IMR-90 (cell line): ENCODE data around the gene EIF4G2. TPM values are rescaled to one million over a fixed set of nuclear protein-coding genes. Genes with fewer than 3 reads are reported as not detected.
A peak's percentile ranks its signal among the peaks of the same experiment; 100 is the strongest.

Source experiments
- ATAC-seq: fragments of 200-7000 bp; cut with Tn5 transposase; 2 replicates; pipeline ENCODE4 v1.9.1; 2020; ENCODE audit warnings: low read depth, mild to moderate bottlenecking, moderate library complexity
- BruUV-seq: library from RNA; stranded (reverse); fragments of 400-500 nt; replicated peaks from 2 replicates; lab custom pipeline; 2021; lab: Mats Ljungman, UMichigan
- CTCF ChIA-PET: fragments of 300-600 bp; formaldehyde crosslinking; extraction: SDS; loops from one replicate; lab custom pipeline; 2021; ENCODE audit warnings: antibody characterized with exemption; lab: Yijun Ruan, JAX
- POLR2A ChIA-PET: fragments of 300-600 bp; sonication (Branson Sonifier 250); formaldehyde crosslinking; loops from one replicate; lab custom pipeline; 2022; ENCODE audit warnings: antibody characterized with exemption; ENCODE audit not compliant: unreplicated experiment; lab: Charles Lee
- DNase-seq: peaks from one replicate; pipeline ENCODE4 v3.0.0; 2013
- H2AFZ ChIP-seq: replicated peaks from 2 replicates; pipeline ENCODE3; 2013; ENCODE audit warnings: low read length, mild to moderate bottlenecking; ENCODE audit not compliant: poor library complexity
- H2AK5ac ChIP-seq: 2 replicates; pipeline ENCODE4 v1.6.1; 2013; ENCODE audit warnings: low read depth, low read length, inconsistent platforms
- H2AK9ac ChIP-seq: replicated peaks from 2 replicates; pipeline ENCODE3; 2013; ENCODE audit warnings: mild to moderate bottlenecking, low read depth, low read length, moderate library complexity; ENCODE audit not compliant: poor library complexity
- H2BK120ac ChIP-seq: 2 replicates; pipeline ENCODE4 v1.6.1; 2013; ENCODE audit warnings: low read depth, low read length, inconsistent platforms
- H2BK15ac ChIP-seq: 3 replicates; pipeline ENCODE4 v1.6.1; 2013; ENCODE audit warnings: low read depth, low read length, inconsistent platforms
- H2BK20ac ChIP-seq: 2 replicates; pipeline ENCODE4 v1.6.1; 2013; ENCODE audit warnings: low read depth, mild to moderate bottlenecking, inconsistent platforms, low read length, moderate library complexity
- H2BK5ac ChIP-seq: 2 replicates; pipeline ENCODE4 v1.6.1; 2013; ENCODE audit warnings: mild to moderate bottlenecking, low read depth, low read length, inconsistent platforms; ENCODE audit not compliant: poor library complexity, severe bottlenecking
- H3K14ac ChIP-seq: replicated peaks from 2 replicates; pipeline ENCODE4 v1.6.1; 2013; ENCODE audit warnings: low read depth, low read length, inconsistent platforms
- H3K18ac ChIP-seq: 2 replicates; pipeline ENCODE4 v1.6.1; 2013; ENCODE audit warnings: low read depth, low read length, control low read depth
- H3K23ac ChIP-seq: 2 replicates; pipeline ENCODE4 v1.6.1; 2013; ENCODE audit warnings: low read depth, low read length, inconsistent platforms
- H3K27ac ChIP-seq: 2 replicates; pipeline ENCODE4 v1.5.1; 2013; ENCODE audit warnings: mild to moderate bottlenecking, control low read depth, low read length; ENCODE audit not compliant: insufficient read depth
- H3K27me3 ChIP-seq: 2 replicates; pipeline ENCODE4 v1.6.1; 2013; ENCODE audit warnings: low read length; ENCODE audit not compliant: control insufficient read depth, insufficient read depth
- H3K36me3 ChIP-seq: 2 replicates; pipeline ENCODE4 v1.6.1; 2013; ENCODE audit warnings: low read length, mixed read lengths; ENCODE audit not compliant: control insufficient read depth, insufficient read depth
- H3K4ac ChIP-seq: 2 replicates; pipeline ENCODE4 v1.6.1; 2013; ENCODE audit warnings: low read depth, low read length, inconsistent platforms
- H3K4me1 ChIP-seq: 2 replicates; pipeline ENCODE4 v1.6.1; 2013; ENCODE audit warnings: low read length, mixed read lengths; ENCODE audit not compliant: control insufficient read depth, insufficient read depth
- H3K4me2 ChIP-seq: 2 replicates; pipeline ENCODE4 v1.6.1; 2013; ENCODE audit warnings: low read depth, mild to moderate bottlenecking, control low read depth, low read length, moderate library complexity
- H3K4me3 ChIP-seq: 2 replicates; pipeline ENCODE4 v1.5.1; 2013; ENCODE audit warnings: low read depth, mild to moderate bottlenecking, control low read depth, low read length, moderate library complexity; ENCODE audit not compliant: insufficient read depth
- H3K56ac ChIP-seq: 2 replicates; pipeline ENCODE4 v1.6.1; 2013; ENCODE audit warnings: low read length, inconsistent platforms; ENCODE audit not compliant: insufficient read depth; ENCODE audit errors: extremely low read depth
- H3K79me1 ChIP-seq, 2 experiments: 2 replicates each; pipeline ENCODE4 v1.6.1; 2013; ENCODE audit warnings: low read length in 2 of 2, inconsistent platforms in 1 of 2, low read depth in 1 of 2
- H3K9ac ChIP-seq: 2 replicates; pipeline ENCODE4 v1.6.1; 2013; ENCODE audit warnings: low read depth, low read length, control low read depth
- H3K9me1 ChIP-seq: 2 replicates; pipeline ENCODE4 v1.6.1; 2013; ENCODE audit warnings: low read length, inconsistent platforms; ENCODE audit not compliant: insufficient read depth
- H3K9me3 ChIP-seq: 2 replicates; pipeline ENCODE4 v1.6.1; 2013; ENCODE audit warnings: low read length; ENCODE audit not compliant: control insufficient read depth, insufficient read depth
- H4K20me1 ChIP-seq: 2 replicates; pipeline ENCODE4 v1.6.1; 2013; ENCODE audit warnings: low read length, inconsistent platforms; ENCODE audit not compliant: insufficient read depth
- H4K5ac ChIP-seq: 2 replicates; pipeline ENCODE4 v1.6.1; 2013; ENCODE audit warnings: mild to moderate bottlenecking, low read depth, low read length, control low read depth
- H4K8ac ChIP-seq, 2 experiments: 2 replicates each; pipeline ENCODE4 v1.6.1; 2013; ENCODE audit warnings: low read depth in 2 of 2, low read length in 2 of 2, control low read depth in 1 of 2, inconsistent platforms in 1 of 2
- H4K91ac ChIP-seq: 2 replicates; pipeline ENCODE4 v1.6.1; 2013; ENCODE audit warnings: low read depth, low read length, inconsistent platforms; ENCODE audit not compliant: insufficient read depth
- BHLHE40 ChIP-seq: fragments of 150-350 bp; IDR thresholded peaks from 2 replicates; pipeline ENCODE4 v1.6.1; 2016; ENCODE audit warnings: mild to moderate bottlenecking, low read depth, low read length
- CHD1 ChIP-seq: IDR thresholded peaks from 2 replicates; pipeline ENCODE4 v1.6.1; 2012; ENCODE audit warnings: low read depth, low read length, improper control_type of control experiment
- MAZ ChIP-seq: IDR thresholded peaks from 2 replicates; pipeline ENCODE4 v1.6.1; 2012; ENCODE audit warnings: low read depth, mild to moderate bottlenecking, low read length, improper control_type of control experiment, moderate library complexity, borderline replicate concordance
- POLR2A ChIP-seq: IDR thresholded peaks from 2 replicates; pipeline ENCODE4 v1.6.1; 2012; ENCODE audit warnings: mild to moderate bottlenecking, low read depth, low read length
- RAD21 ChIP-seq: IDR thresholded peaks from 2 replicates; pipeline ENCODE4 v1.6.1; 2012; ENCODE audit warnings: low read length, improper control_type of control experiment
- RFX5 ChIP-seq: IDR thresholded peaks from 2 replicates; pipeline ENCODE4 v1.8.0; 2012; ENCODE audit warnings: low read depth, mild to moderate bottlenecking, low read length, moderate library complexity
- SMC3 ChIP-seq: fragments of 150-350 bp; IDR thresholded peaks from 2 replicates; pipeline ENCODE4 v1.6.1; 2016; ENCODE audit warnings: low read depth, mild to moderate bottlenecking, antibody characterized with exemption, low read length, moderate library complexity
- WGBS, 2 experiments: methylation state at CpG; one replicate each; pipeline versions ENCODE4 v1.1.5 to v1.1.7; 2013; ENCODE audit warnings: missing lambda C conversion rate in 2 of 2; ENCODE audit not compliant: insufficient read length in 1 of 2; ENCODE audit errors: extremely low coverage in 2 of 2; 5-methylcytosine and 5-hydroxymethylcytosine counted together
- dilution Hi-C: fragments of 300-500 bp; cut with HindIII; formaldehyde crosslinking; loops from one replicate; pipeline ENCODE4 v1.14.3; 2018; ENCODE audit warnings: low sequenced_read_pairs; ENCODE audit not compliant: unreplicated experiment
- in situ Hi-C: fragments of 300-500 bp; cut with MboI; formaldehyde crosslinking; loops from 3 replicates; pipeline ENCODE4 v1.14.3; 2019; ENCODE audit warnings: low sequenced_read_pairs, inconsistent platforms, mixed read lengths
- intact Hi-C: fragments of 100-400 bp; cut with micrococcal nuclease; formaldehyde crosslinking; loops from 2 replicates; pipeline ENCODE4 v1.10.0; 2022
- polyA plus RNA-seq, 3 experiments: library from polyadenylated mRNA; depleted of rRNA; stranded (reverse); fragments of >200 nt; gene quantifications; 2 replicates each; pipeline ENCODE4 v1.2.3, GENCODE V29; 2012; ENCODE audit warnings: low replicate concordance in 1 of 3
- total RNA-seq: library from RNA; depleted of rRNA; stranded (reverse); fragments of >200 nt; gene quantifications from 2 replicates; pipeline ENCODE4 v1.2.3, GENCODE V29; 2012
- TF ChIP-seq, protein P1 (sequence below): conservative IDR thresholded peaks from 2 replicates; pipeline ENCODE4 v1.5.1; 2012; ENCODE audit warnings: mild to moderate bottlenecking, low read depth, low read length, improper control_type of control experiment

The EIF4G2 gene
- total and polyA plus RNA-seq, 2 of the 4 experiments (the other 2 are of a cell fraction), result 492 to 1,216 TPM

DNA sequence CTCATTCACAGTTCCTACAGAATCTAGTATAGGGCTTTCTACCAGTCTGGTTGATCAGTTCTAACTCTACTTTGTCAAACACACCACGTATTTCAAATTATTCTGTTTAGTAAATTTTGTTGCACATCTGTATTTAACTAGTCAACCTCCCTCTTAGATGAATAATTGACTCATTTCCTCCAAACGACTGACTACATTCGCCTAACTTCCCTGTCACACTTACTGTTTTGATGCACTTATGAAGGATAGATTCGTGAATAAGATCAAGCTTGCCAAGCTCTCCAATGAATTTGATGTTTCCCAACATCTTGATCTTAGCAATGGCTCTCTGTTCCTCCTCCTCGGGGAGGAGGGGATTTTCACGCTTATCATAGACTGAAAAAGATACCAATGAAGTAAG is 5.0 kb downstream of the EIF4G2 start:
- Histone ChIP-seq H3K23ac (peak overlapping the region; percentile 29; the same call in 1 of the 2 replicates), H3K36me3 (peaks cover 72% of the 10 kb centered on the region), H4K91ac (no peak overlapping the region), H3K14ac (no peak overlapping the region), H3K9me1 (no peaks in the 10 kb centered on the region), H3K4me2 (no peak overlapping the region), H3K27ac (no peak overlapping the region), H2BK120ac (no peak overlapping the region), H3K56ac (no peak overlapping the region), H4K5ac (no peak overlapping the region), H3K4me3 (no peak overlapping the region), H3K4ac (no peak overlapping the region), H2AK9ac (no peak overlapping the region), H2AK5ac (no peak overlapping the region), H3K79me1 (peaks cover 44 to 72% of the 10 kb centered on the region in 2 experiments), H3K4me1 (peaks cover 4% of the 10 kb centered on the region), H4K20me1 (peaks cover 85% of the 10 kb centered on the region), H3K9me3 (no peaks in the 10 kb centered on the region), H2AFZ (no peak overlapping the region), H2BK20ac (no peak overlapping the region), H2BK5ac (no peak overlapping the region), H3K18ac (no peak overlapping the region), H3K9ac (no peak overlapping the region), H3K27me3 (no peaks in the 10 kb centered on the region), H4K8ac (no peak overlapping the region), H2BK15ac (no peak overlapping the region)
- ATAC-seq (no peak), DNase-seq (no peak)
- intact Hi-C loops (no loop called here), in situ Hi-C loops (no loop called here), dilution Hi-C loops (no loop called here)
- WGBS, 2 experiments, result no CpG with 5 or more reads among the region's 6 CpGs
- TF ChIP-seq POLR2A (no peak), MAZ (no peak), RAD21 (no peak), BHLHE40 (no peak), CHD1 (no peak), SMC3 (no peak), RFX5 (no peak)
- TF ChIP-seq, protein P1, sequence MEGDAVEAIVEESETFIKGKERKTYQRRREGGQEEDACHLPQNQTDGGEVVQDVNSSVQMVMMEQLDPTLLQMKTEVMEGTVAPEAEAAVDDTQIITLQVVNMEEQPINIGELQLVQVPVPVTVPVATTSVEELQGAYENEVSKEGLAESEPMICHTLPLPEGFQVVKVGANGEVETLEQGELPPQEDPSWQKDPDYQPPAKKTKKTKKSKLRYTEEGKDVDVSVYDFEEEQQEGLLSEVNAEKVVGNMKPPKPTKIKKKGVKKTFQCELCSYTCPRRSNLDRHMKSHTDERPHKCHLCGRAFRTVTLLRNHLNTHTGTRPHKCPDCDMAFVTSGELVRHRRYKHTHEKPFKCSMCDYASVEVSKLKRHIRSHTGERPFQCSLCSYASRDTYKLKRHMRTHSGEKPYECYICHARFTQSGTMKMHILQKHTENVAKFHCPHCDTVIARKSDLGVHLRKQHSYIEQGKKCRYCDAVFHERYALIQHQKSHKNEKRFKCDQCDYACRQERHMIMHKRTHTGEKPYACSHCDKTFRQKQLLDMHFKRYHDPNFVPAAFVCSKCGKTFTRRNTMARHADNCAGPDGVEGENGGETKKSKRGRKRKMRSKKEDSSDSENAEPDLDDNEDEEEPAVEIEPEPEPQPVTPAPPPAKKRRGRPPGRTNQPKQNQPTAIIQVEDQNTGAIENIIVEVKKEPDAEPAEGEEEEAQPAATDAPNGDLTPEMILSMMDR, result no peak
- CTCF ChIA-PET, result interaction anchor here (0.7 to 2.0 kb wide), 4 partner anchors 11 to 224 kb away, joined by 3 to 9 read pairs (median 5); no protein-coding TSS in a partner anchor
- BruUV-seq, result no TSS peak
- POLR2A ChIA-PET, result interaction anchor here (0.6 kb wide), 1 partner anchor 97 kb away, joined by 3 read pairs; no protein-coding TSS in a partner anchor
